SW480 (cell line): ENCODE results near the gene NPFFR1.

ENCODE experiments used
- DNase-seq: peaks from one replicate; pipeline ENCODE4 v3.0.0-alpha.2; 2016; ENCODE audit warnings: low spot score

Gene NPFFR1

GRCh38 chr10:70283445-70284399, at the start of gene NPFFR1:
Gene NPFFR1 (minus strand): TSS chr10:70284004. CDS start chr10:70283676, 328 bp downstream.
- no peak for DNase-seq

- DNase-seq = no peak
Observed at GRCh38 chr10:70333268-70333667, 49.5 kb upstream of the NPFFR1 start.

- peak; percentile 89 for DNase-seq
Observed at GRCh38 chr10:70331486-70332268, 47.9 kb upstream of the NPFFR1 start.

- DNase-seq = no peak
Observed at GRCh38 chr10:70331160-70331485, 47.3 kb upstream of the NPFFR1 start.

GRCh38 chr10:70330671-70331070, 46.9 kb upstream of the NPFFR1 start:
- DNase-seq = no peak

GRCh38 chr10:70328967-70329366, 45.2 kb upstream of the NPFFR1 start:
- DNase-seq = no peak

GRCh38 chr10:70328018-70328417, 44.2 kb upstream of the NPFFR1 start:
- DNase-seq = no peak

- no peak for DNase-seq
Observed at GRCh38 chr10:70324951-70325781, 41.4 kb upstream of the NPFFR1 start.

- DNase-seq = no peak
Observed at GRCh38 chr10:70324339-70324861, 40.6 kb upstream of the NPFFR1 start.

- DNase-seq = no peak
Observed at GRCh38 chr10:70323697-70324338, 40.0 kb upstream of the NPFFR1 start.

- DNase-seq = no peak
Observed at GRCh38 chr10:70323138-70323696, 39.4 kb upstream of the NPFFR1 start.

GRCh38 chr10:70321897-70322890, 38.4 kb upstream of the NPFFR1 start:
- no peak for DNase-seq

- DNase-seq = no peak
Observed at GRCh38 chr10:70321233-70321632, 37.4 kb upstream of the NPFFR1 start.

- DNase-seq = no peak
Observed at GRCh38 chr10:70320751-70321150, 36.9 kb upstream of the NPFFR1 start.

- DNase-seq = no peak
Observed at GRCh38 chr10:70319824-70320223, 36.0 kb upstream of the NPFFR1 start.

- DNase-seq = no peak
Observed at GRCh38 chr10:70319183-70319582, 35.4 kb upstream of the NPFFR1 start.

GRCh38 chr10:70317943-70318318, 34.1 kb upstream of the NPFFR1 start:
- DNase-seq = no peak

- no peak for DNase-seq
Observed at GRCh38 chr10:70317272-70317942, 33.6 kb upstream of the NPFFR1 start.

GRCh38 chr10:70315815-70316214, 32.0 kb upstream of the NPFFR1 start:
- DNase-seq = no peak
